HAP-1 (cell line): ENCODE measurements around the gene EHD4.

Source experiments
- DNase-seq, 2 experiments: peaks; one replicate each; pipeline ENCODE4 v3.0.0-alpha.2; 2016 to 2020; ENCODE audit warnings: low spot score in 2 of 2
- H3K27me3 ChIP-seq: fragments of 250-450 bp; sonication (Bioruptor Pico); 2 replicates; pipeline ENCODE4 v1.5.1; 2020; ENCODE audit warnings: low read depth, mild to moderate bottlenecking, moderate library complexity
- H3K36me3 ChIP-seq: fragments of 250-450 bp; sonication (Bioruptor Pico); replicated peaks from 2 replicates; pipeline ENCODE4 v1.5.1; 2020; ENCODE audit warnings: mild to moderate bottlenecking
- H3K4me1 ChIP-seq: fragments of 250-450 bp; sonication (Bioruptor Pico); 2 replicates; pipeline ENCODE4 v1.5.1; 2020; ENCODE audit warnings: mild to moderate bottlenecking
- H3K4me3 ChIP-seq: fragments of 250-450 bp; sonication (Bioruptor Pico); 2 replicates; pipeline ENCODE4 v1.5.1; 2020; ENCODE audit warnings: mild to moderate bottlenecking, moderate library complexity
- H3K9me3 ChIP-seq: fragments of 250-450 bp; sonication (Bioruptor Pico); 2 replicates; pipeline ENCODE4 v1.5.1; 2020; ENCODE audit warnings: mild to moderate bottlenecking, moderate library complexity
- in situ Hi-C: fragments of 300-500 bp; cut with MboI; formaldehyde crosslinking; loops from 3 replicates; pipeline ENCODE4 v1.14.3; 2020; ENCODE audit warnings: low sequenced_read_pairs, inconsistent platforms, mixed read lengths

Gene EHD4

DNA sequence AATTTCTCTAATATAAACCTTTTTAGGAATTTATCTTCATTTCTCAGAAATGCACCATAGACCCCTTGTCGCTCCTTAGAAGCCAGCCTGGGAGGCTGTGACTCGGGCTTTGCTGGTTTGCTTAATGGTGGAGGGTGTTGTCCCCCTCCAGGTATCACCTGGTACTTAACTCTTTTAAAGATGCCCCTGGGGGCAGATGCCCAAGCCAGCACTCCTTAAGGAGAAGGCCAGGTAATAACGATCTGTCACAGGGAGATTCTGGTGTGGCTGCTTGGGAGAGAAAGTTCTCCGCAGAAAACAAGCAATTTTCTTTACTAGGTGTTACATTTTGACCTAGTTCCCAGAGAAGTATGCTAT is 22.3 kb downstream of the EHD4 start:
- H3K9me3 ChIP-seq, result no peaks in the 10 kb centered on the region
- in situ Hi-C loops, result no loop called here
- no peaks in the 10 kb centered on the region for H3K4me1 ChIP-seq
- H3K4me3 ChIP-seq, result no peak overlapping the region
- DNase-seq, result no peak
- no peaks in the 10 kb centered on the region for H3K27me3 ChIP-seq
- no peaks in the 10 kb centered on the region for H3K36me3 ChIP-seq

DNA sequence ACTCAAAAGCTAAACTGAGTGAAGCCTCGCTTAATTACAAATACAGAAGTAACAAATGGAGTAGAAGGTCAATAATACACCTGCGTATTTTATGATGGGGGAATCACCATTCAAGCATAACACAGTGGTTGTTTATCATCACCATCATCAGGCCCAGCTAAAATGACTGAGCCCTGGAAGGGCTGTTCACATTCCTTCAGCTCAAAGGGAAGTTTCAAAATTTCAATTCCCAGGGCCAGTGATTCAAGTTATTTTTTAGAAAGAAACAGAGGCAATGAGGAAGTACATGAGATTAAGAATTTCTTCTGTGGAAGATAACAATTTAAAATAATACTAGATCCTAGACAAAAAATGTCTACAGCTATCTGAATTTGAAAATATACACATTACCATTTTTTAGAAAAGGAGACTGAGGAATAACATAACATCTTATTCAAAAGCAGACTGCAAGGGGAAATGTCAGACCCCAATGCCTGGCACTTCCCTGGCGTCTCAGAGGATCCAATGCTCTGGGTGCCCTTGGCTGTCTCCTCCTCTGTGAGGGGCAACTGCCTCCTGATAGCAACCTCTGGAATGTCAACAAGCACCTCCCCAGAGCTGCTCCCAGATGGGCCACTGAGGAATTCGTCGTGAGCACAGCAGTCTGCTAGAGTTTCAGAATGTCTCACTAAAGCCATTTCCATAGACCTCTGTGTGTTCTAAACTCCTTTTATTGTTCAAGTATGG is 22.8 kb downstream of the EHD4 start:
- H3K36me3 ChIP-seq, result no peaks in the 10 kb centered on the region
- no peak overlapping the region for H3K4me3 ChIP-seq
- in situ Hi-C loops, result no loop called here
- no peak for DNase-seq
- H3K4me1 ChIP-seq, result no peaks in the 10 kb centered on the region
- H3K27me3 ChIP-seq, result no peaks in the 10 kb centered on the region
- H3K9me3 ChIP-seq, result no peaks in the 10 kb centered on the region

DNA sequence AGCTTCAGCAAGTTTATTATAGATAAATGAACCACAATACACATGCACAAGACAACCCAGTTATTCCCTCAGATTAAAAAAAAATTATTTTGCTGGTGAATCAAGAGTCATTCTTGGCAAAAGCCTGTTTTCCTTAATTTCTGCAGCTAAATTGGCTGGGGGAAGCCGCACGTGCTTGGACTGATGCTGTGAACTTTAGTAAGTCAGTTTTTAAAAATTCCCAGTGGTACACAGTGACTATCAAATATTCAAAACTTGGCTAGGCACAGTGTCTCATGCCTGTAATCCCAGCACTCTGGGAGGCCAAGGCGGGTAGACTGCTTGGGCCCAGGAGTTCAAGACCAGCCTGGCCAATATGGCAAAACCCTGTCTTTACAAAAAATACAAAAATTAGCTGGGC is 23.9 kb downstream of the EHD4 start:
- in situ Hi-C loops, result no loop called here
- no peaks in the 10 kb centered on the region for H3K36me3 ChIP-seq

DNA sequence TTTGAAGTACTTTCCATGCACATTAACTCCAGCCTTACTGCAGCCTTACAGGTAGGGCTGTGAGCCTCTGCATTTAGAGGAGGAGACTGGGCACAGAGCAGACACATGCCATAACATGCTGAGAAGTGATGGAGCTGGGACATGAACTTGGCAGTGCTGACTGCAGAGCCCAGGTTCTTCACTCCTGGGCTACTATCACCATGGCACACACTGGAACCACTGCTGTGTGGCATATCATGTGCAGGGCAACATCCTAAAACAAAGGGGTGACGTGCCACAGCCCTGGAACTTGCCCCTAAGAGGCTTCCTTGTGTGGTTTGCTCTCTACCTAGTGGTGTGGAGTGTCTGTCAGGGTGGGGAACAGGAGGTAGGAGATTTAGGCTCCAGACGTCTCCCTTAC is 25.4 kb downstream of the EHD4 start:
- in situ Hi-C loops, result no loop called here
- Histone ChIP-seq H3K27me3 (no peaks in the 10 kb centered on the region), H3K4me3 (no peak overlapping the region), H3K4me1 (no peaks in the 10 kb centered on the region), H3K36me3 (no peaks in the 10 kb centered on the region), H3K9me3 (no peaks in the 10 kb centered on the region)
- DNase-seq, result no peak

More for the DNA sequence above, 23.9 kb downstream of the EHD4 start:
- no peaks in the 10 kb centered on the region for H3K9me3 ChIP-seq
- H3K4me3 ChIP-seq, result no peak overlapping the region
- no peaks in the 10 kb centered on the region for H3K27me3 ChIP-seq
- no peak for DNase-seq
- H3K4me1 ChIP-seq, result no peaks in the 10 kb centered on the region

DNA sequence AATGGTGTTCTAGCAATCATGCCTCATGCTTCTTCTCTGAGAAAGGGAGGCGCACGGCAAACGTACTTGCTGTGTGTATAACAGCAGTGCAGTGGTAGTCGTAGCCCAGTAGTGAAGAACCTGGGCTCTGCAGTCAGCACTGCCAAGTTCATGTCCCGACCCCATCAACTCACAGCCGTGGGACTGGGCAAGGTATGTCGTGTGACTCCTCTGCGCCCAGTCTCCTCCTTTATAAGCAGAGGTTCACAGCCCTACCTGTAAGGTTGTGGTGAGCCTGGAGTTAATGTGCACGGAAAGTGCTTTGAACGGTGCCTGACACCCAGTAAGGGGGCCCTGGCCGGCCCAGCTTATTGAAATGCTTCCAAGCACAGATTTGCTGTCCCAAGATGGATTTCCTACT is 26.6 kb downstream of the EHD4 start:
- in situ Hi-C loops, result no loop called here
- Histone ChIP-seq H3K27me3 (no peaks in the 10 kb centered on the region), H3K9me3 (no peaks in the 10 kb centered on the region), H3K4me3 (no peak overlapping the region), H3K36me3 (no peaks in the 10 kb centered on the region), H3K4me1 (no peaks in the 10 kb centered on the region)
- DNase-seq, result no peak

GRCh38 chr15:41945221-41945620 is 27.1 kb downstream of the EHD4 start:
- H3K27me3 ChIP-seq, result no peaks in the 10 kb centered on the region
- in situ Hi-C loops, result no loop called here
- no peak for DNase-seq
- H3K4me1 ChIP-seq, result no peaks in the 10 kb centered on the region
- H3K4me3 ChIP-seq, result no peak overlapping the region
- peaks cover 2% of the 10 kb centered on the region; the same call in 1 of the 2 replicates for H3K36me3 ChIP-seq
- no peaks in the 10 kb centered on the region for H3K9me3 ChIP-seq

DNA sequence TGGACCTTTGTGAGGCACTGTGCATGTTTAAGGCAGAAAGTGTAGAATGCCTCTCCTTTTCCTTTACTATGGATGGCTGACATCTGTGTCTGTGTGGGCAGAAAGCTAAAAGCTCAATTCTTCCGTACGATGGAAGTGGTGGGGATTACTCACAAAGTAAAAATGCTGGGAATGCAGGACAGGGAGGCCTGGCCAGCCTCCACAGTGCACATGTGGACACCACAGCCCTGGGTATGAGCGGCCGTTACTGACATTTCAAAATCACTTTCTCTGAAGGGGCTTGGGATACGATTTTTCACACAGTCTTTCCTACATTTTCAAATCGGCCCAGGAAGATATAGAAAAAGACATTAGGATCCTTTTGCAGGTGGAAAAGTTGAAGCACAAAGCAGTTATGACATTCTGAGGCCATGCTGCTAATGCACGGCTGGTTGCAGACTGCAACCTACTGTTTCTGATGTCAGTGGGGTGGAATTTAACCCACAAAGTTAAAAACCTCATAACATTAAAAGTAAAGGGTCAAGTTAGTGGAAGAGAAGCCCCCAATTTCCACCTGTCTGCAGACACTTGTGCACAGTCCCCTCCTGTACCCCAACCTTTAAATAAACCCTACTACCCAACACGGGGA is 27.9 kb downstream of the EHD4 start:
- Histone ChIP-seq H3K4me3 (no peak overlapping the region), H3K36me3 (peaks cover 4% of the 10 kb centered on the region; the same call in 1 of the 2 replicates), H3K4me1 (no peaks in the 10 kb centered on the region), H3K27me3 (no peaks in the 10 kb centered on the region), H3K9me3 (no peaks in the 10 kb centered on the region)
- in situ Hi-C loops, result no loop called here
- DNase-seq, result no peak

DNA sequence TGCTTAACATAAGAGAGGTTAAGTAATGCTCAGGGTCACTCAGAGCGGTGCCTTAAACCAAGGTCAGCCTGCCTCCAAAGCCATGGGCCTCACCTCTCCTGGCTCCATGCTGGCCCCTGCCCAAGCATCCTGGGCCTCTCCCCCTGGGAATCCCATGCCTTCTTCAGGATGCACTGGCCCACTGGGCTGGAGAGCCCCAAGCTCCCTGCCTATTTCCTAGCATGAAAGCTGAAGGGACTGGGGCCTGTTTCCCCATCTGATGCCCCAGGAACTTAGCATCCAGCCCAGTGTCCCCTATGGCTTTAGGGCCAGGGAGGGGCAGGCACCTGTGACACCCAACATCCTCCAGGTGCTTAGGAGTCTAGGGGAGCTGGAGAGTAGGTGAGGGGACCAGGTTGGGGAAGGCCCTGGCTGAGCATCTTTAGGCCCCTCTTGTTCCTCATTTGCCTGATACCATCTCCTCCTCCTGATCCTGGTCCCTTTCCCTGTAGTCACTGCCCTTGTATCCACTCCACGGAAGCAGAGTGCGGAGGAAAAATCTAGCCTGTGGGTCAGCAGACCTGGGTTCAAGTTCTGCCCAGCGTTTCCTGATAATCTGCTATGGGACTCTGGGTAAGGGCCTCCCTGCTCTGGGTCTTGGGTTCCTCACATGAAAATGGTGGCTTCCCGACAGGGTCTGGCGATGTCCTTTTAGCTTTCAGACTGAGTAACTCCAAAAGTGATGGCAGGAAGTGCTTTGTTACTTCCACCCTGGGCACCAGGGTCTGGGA is 28.6 kb downstream of the EHD4 start:
- Histone ChIP-seq H3K4me3 (no peak overlapping the region), H3K4me1 (peaks cover 1% of the 10 kb centered on the region)
- in situ Hi-C loops, result no loop called here

DNA sequence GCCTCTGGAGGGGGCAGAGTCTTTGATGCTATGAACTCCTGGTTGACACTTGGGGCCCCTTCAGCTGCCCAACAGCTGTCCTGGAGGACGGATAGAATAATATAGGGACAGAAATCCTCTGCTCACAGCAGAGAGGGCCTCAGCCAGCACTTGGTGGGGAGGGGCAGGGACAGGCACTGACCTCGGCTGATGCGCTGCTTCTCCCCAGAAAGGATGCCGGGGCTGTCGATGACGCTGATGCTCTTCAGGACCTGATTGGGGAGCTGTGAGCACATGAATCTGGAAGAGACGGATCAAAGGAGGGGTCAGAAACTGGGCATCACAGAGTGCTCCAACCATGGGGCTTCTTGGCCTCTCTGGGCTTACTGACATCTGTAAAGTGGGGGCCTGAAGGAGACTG is 29.5 kb downstream of the EHD4 start:
- Histone ChIP-seq H3K27me3 (no peaks in the 10 kb centered on the region), H3K4me3 (no peak overlapping the region), H3K4me1 (peaks cover 10% of the 10 kb centered on the region), H3K36me3 (peaks cover 4% of the 10 kb centered on the region; the same call in 1 of the 2 replicates), H3K9me3 (no peaks in the 10 kb centered on the region)
- in situ Hi-C loops, result no loop called here
- no peak for DNase-seq

More for the DNA sequence above, 28.6 kb downstream of the EHD4 start:
- DNase-seq, result no peak
- no peaks in the 10 kb centered on the region for H3K9me3 ChIP-seq
- peaks cover 4% of the 10 kb centered on the region; the same call in 1 of the 2 replicates for H3K36me3 ChIP-seq
- no peaks in the 10 kb centered on the region for H3K27me3 ChIP-seq

DNA sequence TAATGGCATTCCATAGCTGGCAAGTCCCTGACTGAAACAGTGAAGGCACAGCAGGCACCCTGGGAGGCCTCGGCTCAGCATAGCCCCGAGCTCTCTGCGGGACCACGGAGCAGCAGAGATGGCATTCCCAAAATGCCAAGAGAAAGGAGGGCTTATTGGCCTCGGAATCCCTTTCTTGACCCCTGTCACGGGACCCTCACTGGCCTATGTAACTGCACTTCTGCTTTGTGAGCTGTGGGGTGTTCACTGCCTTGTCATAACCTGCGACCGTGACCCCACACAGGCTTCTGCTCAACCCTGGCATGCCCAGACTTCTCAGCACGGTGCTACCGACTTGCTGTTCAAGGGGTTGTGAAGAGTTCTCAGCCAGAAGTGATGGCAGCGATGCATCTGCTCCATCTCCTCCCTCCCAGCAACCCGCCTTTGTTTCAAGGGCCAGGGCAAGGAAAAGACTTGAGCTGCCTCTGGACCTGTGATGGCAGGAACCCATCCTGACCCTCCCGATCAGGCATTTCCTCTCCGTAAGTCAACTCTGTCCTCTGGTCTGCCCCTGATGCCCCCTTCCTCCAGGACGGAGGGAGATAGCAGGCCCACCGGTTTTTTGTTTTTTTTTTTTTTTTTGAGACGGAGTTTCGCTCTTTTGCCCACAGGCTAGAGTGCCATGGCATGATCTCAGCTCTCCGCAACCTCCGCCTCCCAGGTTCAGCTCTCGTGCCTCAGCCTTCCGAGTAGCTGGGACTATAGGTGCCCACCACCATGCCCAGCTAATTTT is 30.5 kb downstream of the EHD4 start:
- DNase-seq, result no peak
- H3K27me3 ChIP-seq, result no peaks in the 10 kb centered on the region
- peaks cover 17% of the 10 kb centered on the region for H3K4me1 ChIP-seq
- in situ Hi-C loops, result no loop called here
- H3K36me3 ChIP-seq, result peaks cover 4% of the 10 kb centered on the region; the same call in 1 of the 2 replicates
- H3K9me3 ChIP-seq, result no peaks in the 10 kb centered on the region
- H3K4me3 ChIP-seq, result no peak overlapping the region

GRCh38 chr15:41940441-41940857 is 31.9 kb downstream of the EHD4 start:
- Histone ChIP-seq H3K36me3 (peaks cover 6% of the 10 kb centered on the region; the same call in 1 of the 2 replicates), H3K9me3 (no peaks in the 10 kb centered on the region), H3K4me1 (peaks cover 17% of the 10 kb centered on the region), H3K4me3 (no peak overlapping the region), H3K27me3 (no peaks in the 10 kb centered on the region)
- in situ Hi-C loops, result no loop called here
- DNase-seq, result no peak

DNA sequence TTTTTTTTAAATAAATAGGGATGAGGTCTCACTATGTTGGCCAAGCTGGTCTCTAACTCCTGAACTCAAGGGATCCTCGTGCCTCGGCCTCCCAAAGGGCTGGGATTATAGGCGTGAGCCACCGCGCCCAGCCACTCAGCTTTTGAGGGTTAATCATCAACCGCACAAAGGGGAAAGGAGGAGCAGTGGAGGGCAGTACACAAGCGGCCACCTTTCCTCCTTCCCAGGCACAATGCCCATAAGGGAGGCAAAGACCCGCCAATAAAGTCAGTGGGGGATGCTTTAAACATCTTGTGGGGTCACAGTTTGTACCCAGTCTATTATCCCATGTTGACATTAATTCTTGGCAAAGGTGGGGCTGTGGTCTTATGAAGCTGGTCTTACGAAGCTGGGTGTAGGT is 32.4 kb downstream of the EHD4 start:
- in situ Hi-C loops, result no loop called here
- no peaks in the 10 kb centered on the region for H3K9me3 ChIP-seq

DNA sequence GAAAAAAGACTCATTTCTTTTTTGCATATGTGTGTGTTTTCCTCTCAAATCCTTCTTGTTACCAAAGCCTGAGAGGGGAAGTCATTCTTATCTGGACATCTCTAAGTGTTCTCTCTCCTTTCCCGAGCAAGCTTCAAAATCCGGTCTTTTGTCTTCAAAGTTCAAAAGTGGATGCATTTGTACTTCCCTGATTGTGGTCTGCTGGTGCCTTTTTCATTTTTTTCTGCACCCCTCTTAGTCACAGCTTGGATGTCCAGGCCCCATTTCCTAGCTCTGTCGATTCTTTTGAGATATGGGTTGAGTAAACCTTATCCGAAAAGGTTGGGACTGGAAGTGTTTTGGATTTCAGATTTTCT is 34.8 kb downstream of the EHD4 start:
- Histone ChIP-seq H3K4me1 (peaks cover 17% of the 10 kb centered on the region), H3K36me3 (peaks cover 6% of the 10 kb centered on the region; the same call in 1 of the 2 replicates)

More for the DNA sequence above, 32.4 kb downstream of the EHD4 start:
- DNase-seq, result no peak
- Histone ChIP-seq H3K4me1 (peaks cover 17% of the 10 kb centered on the region), H3K36me3 (peaks cover 6% of the 10 kb centered on the region; the same call in 1 of the 2 replicates), H3K27me3 (no peaks in the 10 kb centered on the region), H3K4me3 (no peak overlapping the region)

More for the DNA sequence above, 34.8 kb downstream of the EHD4 start:
- no peak for DNase-seq
- Histone ChIP-seq H3K9me3 (no peaks in the 10 kb centered on the region), H3K4me3 (no peak overlapping the region), H3K27me3 (no peaks in the 10 kb centered on the region)
- in situ Hi-C loops, result no loop called here
